ENCODE results near the gene CIAO2B.
"Not testable (repeated sequence)": the region's sequence is repeated elsewhere in the genome, so short reads cannot be mapped to it uniquely, and the experiment has no call there.

CIAO2B gene

DNA sequence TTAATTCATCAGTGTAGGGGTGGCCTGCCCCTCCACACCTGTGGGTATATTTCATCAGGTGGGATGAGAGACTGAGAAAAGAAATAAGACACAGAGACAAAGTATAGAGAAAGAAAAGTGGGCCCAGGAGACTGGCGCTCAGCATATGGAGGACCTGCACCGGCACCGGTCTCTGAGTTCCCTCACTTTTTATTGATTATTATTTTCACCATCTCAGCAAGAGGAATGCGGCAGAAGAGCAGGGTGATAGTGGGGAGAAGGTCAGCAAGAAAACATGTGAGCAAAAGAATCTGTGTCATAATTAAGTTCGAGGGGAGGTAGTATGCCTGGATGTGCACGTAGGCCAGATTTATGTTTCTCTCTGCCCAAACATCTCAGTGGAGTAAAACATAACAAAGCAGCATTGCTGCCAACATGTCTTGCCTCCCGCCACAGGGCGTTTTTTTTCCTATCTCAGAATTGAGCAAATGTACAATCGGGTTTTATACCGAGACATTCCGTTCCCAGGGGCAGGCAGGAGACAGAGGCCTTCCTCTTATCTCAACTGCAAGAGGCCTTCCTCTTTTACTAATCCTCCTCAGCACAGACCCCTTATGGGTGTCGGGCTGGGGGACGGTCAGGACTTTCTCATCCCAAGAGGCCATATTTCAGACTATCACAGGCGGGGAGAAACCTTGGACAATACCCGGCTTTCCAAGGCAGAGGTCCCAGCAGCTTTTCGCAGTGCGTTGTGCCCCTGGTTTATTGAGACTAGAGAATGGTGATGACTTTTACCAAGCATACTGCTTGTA lies 21.4 kb upstream of the CIAO2B start:
- DNase-seq = not testable (repeated sequence)

DNA sequence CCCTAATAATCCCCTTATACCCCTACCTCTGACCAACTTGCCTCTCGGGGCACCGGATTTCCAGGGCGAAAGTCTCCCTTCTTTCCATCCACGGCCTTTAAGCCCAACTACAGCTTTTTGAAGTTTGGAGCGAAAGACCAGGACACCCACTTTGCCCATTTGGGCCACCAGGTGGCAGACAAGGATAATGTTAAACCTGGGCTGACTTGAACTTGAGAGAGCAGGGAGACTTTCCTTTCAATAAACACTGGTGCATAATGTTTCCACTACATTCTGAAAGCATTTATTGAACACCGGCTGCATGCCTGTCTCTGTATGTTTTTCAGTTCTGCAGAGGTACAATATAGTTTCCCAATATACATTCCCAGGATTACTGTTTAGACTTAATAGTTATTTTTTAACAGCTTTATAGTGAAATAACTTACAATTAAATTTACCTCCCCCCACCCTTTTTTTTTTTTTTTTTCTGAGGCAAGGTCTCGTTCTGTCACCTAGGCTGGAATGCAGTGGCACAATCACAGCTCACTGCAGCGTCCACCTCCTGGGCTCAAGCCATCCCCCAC lies 20.0 kb upstream of the CIAO2B start:
- peak; percentile 46 for DNase-seq

DNA sequence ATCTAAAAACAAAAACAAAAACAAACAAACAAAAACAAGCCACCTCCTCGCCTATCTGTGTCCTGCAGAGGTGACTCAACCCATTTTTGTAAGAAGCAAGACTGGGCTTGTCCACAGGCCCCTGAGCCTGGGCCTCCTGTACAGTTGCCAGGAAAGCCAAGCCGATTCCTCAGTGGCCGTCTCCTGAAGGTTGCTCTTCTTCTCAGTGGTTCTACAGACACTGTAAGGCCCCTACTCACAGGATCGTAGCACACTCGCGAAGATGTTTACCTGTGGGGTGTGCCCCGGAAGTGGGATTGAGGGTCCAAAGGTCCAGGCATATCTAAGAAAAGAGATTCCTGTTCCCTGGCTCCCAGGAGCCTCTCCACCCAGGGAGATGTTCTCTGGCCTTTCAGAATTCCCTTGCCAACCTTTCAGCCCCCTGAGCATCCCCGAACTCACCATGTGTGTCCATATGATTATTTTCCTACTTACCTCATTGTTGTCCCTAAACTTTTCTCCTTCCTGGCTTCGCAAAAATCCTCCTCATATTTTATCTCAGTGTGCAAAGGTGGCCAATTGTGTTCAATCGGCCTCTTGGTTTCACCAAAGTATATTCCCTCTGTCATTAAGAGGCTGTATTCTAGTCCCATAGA lies 19.4 kb upstream of the CIAO2B start:
- no peak for DNase-seq

DNA sequence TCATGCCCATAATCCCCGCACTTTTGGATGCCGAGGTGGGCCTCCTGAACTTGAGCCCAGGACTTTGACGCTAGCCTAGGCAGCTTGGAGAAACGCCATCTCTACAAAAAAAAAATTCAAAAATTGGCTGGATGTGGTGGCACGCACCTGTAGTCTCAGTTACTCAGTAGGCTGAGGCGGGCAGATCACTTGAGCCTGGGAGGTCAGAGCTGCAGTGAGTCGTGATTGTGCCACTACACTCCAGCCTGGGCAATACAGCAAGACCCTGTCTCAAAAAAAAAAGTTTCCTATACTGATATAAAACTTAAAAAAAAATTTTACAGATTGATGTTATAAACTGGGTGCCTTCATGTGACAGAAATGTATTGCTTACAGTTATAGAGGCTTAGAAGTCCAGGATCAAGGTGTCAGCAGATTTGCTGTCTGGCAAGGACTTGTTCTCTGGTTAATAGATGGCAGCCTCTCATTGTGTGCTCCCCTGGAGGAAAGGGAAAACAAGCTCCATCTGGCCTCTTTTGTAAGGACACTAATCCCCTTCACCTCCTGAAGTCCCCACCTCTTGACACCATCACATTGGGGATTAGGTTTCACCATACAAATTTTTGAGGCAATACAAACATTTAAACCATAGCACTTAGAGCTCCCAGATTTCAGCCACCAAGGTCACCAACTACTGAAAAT lies 18.4 kb upstream of the CIAO2B start:
- no peak for DNase-seq

DNA sequence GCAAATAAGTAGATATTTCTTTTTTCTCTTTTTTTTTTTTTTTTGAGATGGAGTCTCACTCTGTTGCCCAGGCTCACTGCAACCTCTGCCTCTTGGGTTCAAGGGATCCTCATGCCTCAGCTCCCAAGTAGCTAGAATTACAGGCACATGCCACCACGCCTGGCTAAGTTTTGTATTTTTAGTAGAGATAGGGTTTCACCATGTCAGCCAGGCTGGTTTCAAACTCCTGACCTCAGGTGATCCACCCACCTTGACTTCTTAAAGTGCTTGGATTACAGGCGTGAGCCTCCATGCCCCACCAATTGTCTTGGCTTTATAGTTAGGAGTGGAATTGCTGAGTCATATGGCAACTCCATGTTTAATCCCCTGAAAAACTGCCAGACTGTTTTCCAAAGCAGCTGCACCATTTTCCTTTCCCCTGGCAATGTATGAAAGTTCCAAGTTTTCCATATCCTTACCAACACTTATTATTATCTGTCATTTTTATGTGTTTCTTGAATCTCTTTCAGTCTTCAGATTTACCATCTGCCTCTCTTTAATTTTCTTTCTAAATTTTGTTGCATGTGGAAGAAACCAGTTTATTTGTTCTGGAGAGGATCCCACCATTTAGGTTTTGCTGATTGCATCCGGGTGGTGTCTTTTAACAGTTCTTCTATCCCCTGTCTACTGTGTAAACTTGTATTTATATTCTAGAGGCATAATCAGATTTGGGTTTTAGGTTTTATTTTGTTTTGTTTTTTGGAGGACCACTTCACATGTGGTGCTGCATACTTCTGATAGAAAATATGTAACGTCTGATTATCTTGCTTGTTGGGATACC lies 17.0 kb upstream of the CIAO2B start:
- no peak for DNase-seq

DNA sequence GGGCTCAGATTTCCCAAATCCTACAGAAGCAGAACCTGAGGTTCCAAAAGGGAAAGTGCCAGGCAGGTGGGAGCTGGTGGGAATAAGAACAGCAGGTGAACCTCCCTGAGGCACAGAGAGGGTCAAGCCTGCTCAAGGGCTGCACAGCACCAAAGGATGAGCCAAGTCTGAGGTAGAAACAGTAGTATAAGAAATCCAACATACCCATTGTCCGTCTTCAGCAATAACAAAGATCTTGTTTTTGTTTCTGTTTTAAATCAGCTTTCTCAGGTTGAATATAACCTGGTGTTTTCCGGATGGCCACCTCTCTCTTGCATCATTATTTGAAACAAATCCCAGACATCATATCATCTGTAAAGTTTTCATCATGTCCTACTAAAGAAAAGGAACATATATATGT lies 16.2 kb upstream of the CIAO2B start:
- no peak for DNase-seq

DNA sequence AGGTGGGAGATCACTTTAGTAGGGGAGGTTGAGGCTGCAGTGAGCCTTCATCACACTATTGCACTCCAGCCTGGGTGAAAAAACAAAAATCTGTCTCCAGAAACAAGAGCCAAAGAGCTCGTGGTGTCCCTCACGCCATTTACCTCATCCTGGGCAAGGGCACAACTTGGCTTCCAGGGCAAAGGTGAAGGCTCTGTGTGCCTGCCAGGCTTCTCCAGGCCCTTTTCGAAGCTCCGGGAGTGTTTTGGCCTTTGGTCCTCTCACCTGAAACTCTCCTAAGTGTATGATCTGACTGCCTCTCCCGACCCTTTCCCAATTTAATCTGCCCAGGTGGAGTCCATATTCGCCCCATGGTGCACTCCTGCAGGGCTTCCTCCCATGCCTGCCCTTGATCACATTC lies 15.3 kb upstream of the CIAO2B start:
- DNase-seq = no peak

DNA sequence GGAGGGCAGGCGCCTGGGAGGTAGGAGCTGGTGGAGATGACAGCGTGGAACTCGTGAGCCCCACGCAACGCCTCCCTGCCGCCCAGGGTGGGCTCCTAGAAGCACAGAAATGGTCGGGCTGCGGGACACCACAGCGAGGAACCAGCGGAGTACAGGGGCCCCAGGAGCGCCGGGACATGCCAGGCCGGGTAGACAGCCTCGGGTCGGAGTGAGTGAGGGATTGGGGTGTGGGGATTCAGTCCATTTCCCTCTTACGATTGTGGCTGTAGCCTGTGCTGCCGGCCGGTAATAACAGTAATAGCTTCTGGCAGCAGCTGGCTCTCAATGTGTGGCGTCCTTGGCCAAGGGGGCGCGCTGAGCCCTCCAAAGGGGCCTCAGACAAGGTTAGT lies 14.6 kb upstream of the CIAO2B start:
- DNase-seq = no peak

DNA sequence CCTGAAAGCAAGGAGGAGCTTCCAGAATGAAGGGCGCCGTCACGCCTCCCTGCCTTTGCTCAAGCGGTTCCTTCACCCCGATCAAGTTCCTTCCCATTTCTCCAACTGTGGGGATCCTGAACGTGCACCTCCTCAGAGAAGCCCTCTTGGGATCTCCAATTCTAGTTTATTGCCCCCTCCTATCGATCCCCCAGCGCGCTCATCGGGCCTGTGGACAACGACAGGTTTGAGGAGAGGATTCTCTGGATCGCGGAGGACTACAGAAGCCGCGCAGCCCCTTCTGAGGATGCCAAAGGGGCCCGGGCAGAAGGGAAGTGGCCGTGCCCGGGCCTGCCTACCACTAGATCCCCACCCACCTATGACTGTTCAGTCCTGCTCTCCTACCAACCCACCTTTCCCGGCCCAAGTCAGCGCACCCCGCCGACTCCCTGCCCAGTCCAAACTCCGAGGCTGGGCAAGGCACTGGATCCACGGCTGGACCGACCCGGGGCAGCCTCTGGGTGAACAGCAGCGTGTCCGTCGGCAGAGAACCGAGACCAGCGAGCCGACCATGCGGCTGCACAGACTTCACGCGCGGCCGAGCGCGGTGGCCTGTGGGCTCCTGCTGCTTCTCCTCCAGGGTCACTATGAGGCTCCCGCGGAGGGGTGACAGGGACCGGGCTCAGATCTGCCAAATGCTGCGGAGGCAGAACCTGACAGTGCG lies 14.1 kb upstream of the CIAO2B start:
- no peak for DNase-seq

DNA sequence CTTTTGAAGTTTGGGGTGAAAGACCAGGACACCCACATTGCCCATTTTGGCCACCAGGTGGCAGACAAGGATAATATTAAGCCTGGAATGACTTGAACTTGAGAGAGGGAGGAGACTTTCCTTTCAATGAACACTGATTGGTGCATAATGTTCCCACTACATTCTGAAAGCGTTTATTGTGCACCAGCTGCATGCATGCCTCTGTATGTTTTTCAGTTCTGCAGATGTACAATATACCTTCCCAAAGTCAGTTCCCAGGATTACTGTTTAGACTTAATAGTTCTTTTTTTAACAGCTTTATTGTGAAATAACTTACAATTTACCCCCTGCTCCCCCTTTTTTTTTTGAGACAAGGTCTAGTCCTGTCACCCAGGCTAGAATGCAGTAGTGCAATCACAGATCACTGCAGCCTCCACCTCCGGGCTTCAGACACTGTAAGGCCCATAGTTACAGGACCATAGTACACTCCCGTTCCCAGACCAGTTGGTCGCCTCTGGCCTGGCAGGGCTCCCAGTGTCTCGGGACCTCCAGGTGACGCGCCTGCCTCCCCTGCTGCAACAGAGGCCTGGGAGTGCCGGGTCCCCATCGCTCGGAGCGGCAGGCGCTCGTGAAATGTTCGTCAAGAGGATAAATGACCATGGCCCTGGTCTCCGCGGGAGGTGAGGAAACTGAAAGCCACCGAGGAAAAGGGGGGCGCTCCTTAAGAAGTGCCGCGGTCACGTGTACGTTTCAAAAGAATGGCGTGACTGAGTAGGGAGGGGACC lies 13.3 kb upstream of the CIAO2B start:
- peak; percentile 72 for DNase-seq

DNA sequence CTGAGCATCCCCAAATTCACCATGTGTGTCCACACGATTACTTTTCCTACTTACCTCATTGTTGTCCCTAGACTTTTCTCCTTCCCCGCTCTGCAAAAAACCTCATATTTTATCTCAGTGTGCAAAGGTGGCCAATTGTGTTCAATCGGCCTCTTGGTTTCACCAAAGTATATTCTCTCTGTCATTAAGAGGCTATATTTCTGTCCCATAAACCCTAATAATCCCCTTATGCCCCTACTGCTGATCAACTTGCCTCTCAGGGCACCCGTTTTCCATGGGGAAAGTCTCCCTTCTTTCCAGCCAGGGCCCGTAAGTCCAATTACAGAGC lies 12.7 kb upstream of the CIAO2B start:
- no peak for DNase-seq

DNA sequence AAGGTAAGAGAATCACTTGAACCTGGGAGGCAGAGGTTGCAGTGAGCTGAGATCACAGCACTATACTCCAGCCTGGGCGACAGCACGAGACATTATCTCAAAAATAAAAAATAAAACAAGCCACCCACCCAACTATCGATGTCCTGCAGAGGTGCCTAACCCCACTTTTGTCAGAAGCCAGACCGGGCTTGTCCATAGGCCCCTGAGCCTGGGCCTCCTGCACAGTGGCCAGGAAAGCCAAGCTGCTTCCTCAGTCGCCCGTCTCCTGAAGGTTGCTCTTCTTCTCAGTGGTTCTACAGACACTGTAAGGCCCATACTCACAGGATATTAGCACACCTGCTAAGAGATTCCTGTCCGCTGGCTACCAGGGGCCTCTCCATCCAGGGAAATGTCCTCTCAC lies 12.3 kb upstream of the CIAO2B start:
- DNase-seq = no peak

DNA sequence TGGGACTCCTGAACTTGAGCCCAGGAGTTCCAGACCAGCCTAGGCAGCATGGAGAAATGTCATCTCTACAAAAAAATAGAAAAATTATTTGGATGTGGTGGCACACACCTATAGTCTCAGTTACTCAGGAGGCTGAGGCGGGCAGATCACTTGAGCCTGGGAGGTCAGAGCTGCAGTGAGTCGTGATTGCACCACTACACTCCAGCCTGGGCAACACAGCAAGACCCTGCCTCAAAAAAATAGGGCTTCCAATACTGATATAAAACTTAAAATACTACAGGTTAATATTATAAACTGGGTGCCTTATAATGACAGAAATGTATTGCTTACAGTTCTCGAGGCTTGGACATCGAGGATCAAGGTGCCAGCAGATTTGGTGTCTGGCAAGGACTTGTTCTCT lies 11.7 kb upstream of the CIAO2B start:
- DNase-seq = no peak

DNA sequence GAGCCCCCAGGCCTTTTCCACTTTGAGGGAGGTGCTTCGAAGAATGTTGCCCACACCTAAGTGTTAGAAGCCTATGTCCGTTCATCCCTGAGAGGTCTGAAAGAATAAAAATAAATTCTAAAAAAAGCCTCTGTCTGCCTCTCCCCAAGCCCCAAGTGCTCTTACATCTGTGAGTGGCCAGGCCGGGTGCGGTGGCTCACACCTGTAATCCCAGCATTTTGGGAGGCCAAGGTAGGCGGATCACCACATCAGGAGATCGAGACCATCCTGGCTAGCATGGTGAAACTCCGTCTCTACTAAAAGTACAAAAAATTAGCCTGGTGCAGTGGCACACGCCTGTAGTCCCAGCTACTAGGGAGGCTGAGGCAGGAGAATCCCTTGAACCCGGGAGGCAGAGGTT lies 10.8 kb upstream of the CIAO2B start:
- DNase-seq = not testable (repeated sequence)

DNA sequence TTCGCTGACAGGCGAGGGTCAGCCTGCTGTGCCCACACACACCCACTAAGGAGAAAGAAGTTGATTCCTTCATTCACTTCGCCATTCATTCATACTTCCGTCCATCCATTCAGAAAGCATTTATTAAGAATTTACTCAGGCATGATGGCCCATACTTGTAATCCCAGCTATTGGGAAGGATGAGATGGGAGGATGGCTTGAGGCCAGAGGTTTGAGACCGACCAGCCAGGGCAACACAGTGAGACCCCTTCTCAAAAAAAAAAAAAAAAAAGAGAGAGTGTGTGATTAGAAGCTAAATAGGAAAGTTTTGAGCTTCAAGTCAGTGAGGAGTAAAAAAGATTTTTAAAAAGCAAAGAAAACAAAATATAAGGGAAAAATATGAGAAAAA lies 9.8 kb upstream of the CIAO2B start:
- DNase-seq = no peak

DNA sequence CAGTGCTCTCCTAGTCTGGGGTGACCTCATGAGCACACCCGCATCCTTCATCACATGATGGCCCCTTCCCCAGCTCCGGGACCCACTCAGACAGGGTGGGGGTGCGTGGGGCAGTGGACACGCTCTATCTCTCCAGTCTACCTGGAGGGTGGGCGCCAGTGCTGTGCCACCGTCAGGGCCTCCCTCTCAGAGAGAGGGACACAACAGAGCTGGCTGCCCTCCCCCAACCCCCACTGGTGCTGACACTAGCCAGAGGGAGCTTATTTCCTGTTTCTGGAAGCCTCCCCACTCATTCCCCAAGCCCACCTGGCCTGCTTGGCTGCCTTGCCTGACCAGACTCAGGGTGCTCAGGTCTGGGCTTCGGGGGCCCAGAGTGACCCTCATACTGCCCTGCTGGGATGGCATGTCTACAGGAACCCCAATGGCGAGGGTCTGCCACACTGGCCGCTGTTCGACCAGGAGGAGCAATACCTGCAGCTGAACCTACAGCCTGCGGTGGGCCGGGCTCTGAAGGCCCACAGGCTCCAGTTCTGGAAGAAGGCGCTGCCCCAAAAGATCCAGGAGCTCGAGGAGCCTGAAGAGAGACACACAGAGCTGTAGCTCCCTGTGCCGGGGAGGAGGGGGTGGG lies 9.3 kb upstream of the CIAO2B start:
- DNase-seq = no peak

DNA sequence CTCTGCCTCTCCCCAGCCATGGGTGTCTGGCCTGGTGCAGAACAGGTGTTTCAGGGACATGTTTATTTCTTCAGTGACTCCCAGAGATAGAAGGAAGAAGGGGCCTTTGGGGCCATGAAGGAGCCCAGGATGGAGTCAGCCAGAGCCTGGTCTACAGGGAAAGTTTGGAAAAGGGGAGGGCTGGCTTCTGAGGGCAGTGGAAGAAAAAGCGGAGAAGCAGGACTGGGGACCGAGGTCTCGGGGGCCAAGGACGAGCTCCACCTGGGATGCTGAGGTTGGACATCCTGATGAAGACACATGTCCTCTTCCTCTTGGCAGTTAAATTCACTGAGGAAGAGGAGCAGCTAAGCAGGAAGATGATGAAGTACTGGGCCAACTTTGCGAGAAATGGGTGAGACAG lies 8.8 kb upstream of the CIAO2B start:
- no peak for DNase-seq

DNA sequence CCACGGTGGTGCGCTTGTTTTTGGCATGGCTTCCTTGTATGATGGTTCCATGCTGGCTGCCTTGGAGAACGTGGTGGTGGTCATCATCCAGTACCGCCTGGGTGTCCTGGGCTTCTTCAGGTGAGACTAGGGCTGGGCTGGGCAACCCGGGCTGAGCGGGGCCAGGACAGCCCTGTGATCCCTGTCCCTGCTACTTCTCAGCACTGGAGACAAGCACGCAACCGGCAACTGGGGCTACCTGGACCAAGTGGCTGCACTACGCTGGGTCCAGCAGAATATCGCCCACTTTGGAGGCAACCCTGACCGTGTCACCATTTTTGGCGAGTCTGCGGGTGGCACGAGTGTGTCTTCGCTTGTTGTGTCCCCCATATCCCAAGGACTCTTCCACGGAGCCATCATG lies 6.0 kb upstream of the CIAO2B start:
- no peak for DNase-seq

DNA sequence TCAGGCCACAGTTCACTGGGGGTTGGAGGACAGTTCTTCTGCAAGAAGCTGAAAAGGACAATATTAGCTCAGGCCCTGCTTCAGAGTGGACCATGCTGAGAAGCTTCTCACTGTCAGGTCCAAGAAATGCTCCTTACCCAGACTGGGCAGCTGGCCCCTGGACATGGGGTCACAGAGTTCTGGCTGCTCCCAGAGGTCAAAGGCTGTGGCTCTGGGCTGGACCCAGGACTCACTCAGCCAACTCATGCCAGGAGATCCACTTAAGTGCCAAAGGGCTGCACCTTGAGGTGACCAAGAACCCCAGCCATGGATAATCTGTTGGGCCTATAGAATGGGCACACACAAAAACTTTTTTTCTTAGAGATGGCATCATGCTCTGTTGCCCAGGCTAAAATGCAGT lies 5.2 kb upstream of the CIAO2B start:
- DNase-seq = no peak

DNA sequence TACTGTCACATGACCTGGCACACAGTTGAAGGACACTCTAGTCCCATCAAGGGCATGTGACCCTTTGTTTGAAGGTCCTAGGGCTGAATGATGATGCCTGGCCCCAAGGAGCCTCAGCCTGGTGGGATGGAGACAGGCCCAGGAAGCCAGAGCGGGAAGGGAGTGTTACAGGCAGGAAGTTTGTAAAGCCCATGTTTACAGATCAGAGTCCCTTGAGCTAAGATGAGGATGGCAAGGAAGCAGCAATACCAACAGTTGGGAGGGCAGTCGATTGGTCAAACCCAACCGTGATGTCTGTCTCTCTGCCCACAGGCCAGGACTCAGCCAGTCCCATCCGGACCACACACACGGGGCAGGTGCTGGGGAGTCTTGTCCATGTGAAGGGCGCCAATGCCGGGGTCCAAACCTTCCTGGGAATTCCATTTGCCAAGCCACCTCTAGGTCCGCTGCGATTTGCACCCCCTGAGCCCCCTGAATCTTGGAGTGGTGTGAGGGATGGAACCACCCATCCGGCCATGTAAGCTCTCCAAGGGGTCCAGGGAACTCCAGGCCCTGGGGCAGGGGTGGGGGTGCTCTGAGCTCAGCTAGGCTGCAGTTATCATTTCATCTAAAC lies 3.6 kb upstream of the CIAO2B start:
- DNase-seq = no peak

Data from DMS 273 treated with DMSO at 0.1 percent for 48 hours (cell line).